Right renal pelvis (tissue), 4 donors: Measurements from ENCODE around the gene CHKB. TPM values are rescaled to one million over a fixed set of nuclear protein-coding genes. Genes with fewer than 3 reads are reported as not detected.
A peak's percentile ranks its signal among the peaks of the same experiment; 100 is the strongest.
"Not testable (repeated sequence)": the region's sequence is repeated elsewhere in the genome, so short reads cannot be mapped to it uniquely, and the experiment has no call there.

Experiments
- DNase-seq, 4 donors: peaks; one replicate each; pipeline ENCODE4 v3.0.0-alpha.2; 2013; ENCODE audit warnings: low read depth in 4 of 4, low spot score in 3 of 4, missing footprints in 1 of 4
- polyA plus RNA-seq, 4 donors: library from polyadenylated mRNA; unstranded; fragments of 120-200 nt; gene quantifications; one replicate each; pipeline ENCODE4 v1.2.1, GENCODE V29; 2013; ENCODE audit not compliant: insufficient read length in 4 of 4

The CHKB gene
- polyA plus RNA-seq: 10 to 100 TPM; 81.3 to 86.7 (median 85.1) TPM

GRCh38 chr22:50582493-50583293, at the start of gene CHKB:
Gene CHKB, minus strand, starts transcription at chr22:50582849. Its CDS starts 68 bp downstream, at chr22:50582781.
- peak; percentile 94 to 96 (median 94) for DNase-seq

GRCh38 chr22:50630376-50630775, 47.7 kb upstream of the CHKB start:
- no peak for DNase-seq

- DNase-seq: no peak
Measured at GRCh38 chr22:50628543-50629134, 46.0 kb upstream of the CHKB start.

- peak in 3 of 4 donors; percentile 61 to 63 (median 62) for DNase-seq
Measured at GRCh38 chr22:50627642-50628542, 45.2 kb upstream of the CHKB start, which contains the start of gene ARSA. Gene ARSA, minus strand, starts transcription at chr22:50628152. Its CDS starts 373 bp downstream, at chr22:50627779.

- DNase-seq: no peak
Measured at GRCh38 chr22:50626850-50627641, 44.4 kb upstream of the CHKB start.

- no peak for DNase-seq
Measured at GRCh38 chr22:50626314-50626849, 43.7 kb upstream of the CHKB start.

GRCh38 chr22:50625568-50626313, 43.1 kb upstream of the CHKB start:
- no peak for DNase-seq

GRCh38 chr22:50625131-50625567, 42.5 kb upstream of the CHKB start:
- no peak for DNase-seq

GRCh38 chr22:50624347-50625130, 41.9 kb upstream of the CHKB start:
- DNase-seq: no peak

- DNase-seq: no peak
Measured at GRCh38 chr22:50622723-50623327, 40.2 kb upstream of the CHKB start.

GRCh38 chr22:50621948-50622722, 39.5 kb upstream of the CHKB start:
- no peak for DNase-seq

- DNase-seq: no peak
Measured at GRCh38 chr22:50621356-50621880, 38.8 kb upstream of the CHKB start.

GRCh38 chr22:50620593-50621355, 38.1 kb upstream of the CHKB start:
- DNase-seq: peak in 2 of 4 donors; percentile 67 to 74

- DNase-seq: not testable (repeated sequence)
Measured at GRCh38 chr22:50614296-50614695, 31.6 kb upstream of the CHKB start.

- no peak for DNase-seq
Measured at GRCh38 chr22:50613291-50613981, 30.8 kb upstream of the CHKB start.
